ENCODE measurements around the gene PRKN.

- TF ChIP-seq CTCF (conservative IDR thresholded peaks at IDR 0.05; ENCODE audit: low read depth, low read length) (no peak), EZH2 (IDR thresholded peaks at IDR 0.05; ENCODE audit: borderline replicate concordance, low read depth, low read length, poor library complexity, severe bottlenecking) (no peak)
These were observed 911.6 kb downstream of the PRKN start for GRCh38 chr6:161815965-161816364.

Data from A673 (cell line).